H1 (cell line): ENCODE results near the gene ATP10D. TPM values are rescaled to one million over a fixed set of nuclear protein-coding genes. Genes with fewer than 3 reads are reported as not detected.

ENCODE experiments used
- CTCF ChIA-PET: fragments of 300-600 bp; sonication (Branson Sonifier 250); formaldehyde crosslinking; loops from one replicate; lab custom pipeline; 2021; ENCODE audit not compliant: partially characterized antibody; lab: Charles Lee
- POLR2A ChIA-PET: fragments of 300-600 bp; sonication (Branson Sonifier 250); formaldehyde crosslinking; loops from one replicate; lab custom pipeline; 2021; ENCODE audit warnings: inconsistent platforms; ENCODE audit not compliant: partially characterized antibody; lab: Charles Lee
- DNase-seq, 2 experiments: peaks; one replicate each; pipeline versions ENCODE4 v3.0.0 to v3.0.0-alpha.2; 2010 to 2022; ENCODE audit warnings: low spot score in 2 of 2, low read depth in 1 of 2, mixed read lengths in 1 of 2
- FAIRE-seq: peaks from 2 replicates; lab custom pipeline; 2011; peaks lifted over from hg19 to GRCh38; lab: Jason Lieb, UNC
- H2AFZ ChIP-seq: 2 replicates; pipeline ENCODE4 v1.8.1; 2012; ENCODE audit warnings: low read length, inconsistent platforms
- H2AK5ac ChIP-seq: 2 replicates; pipeline ENCODE4 v1.6.1; 2013; ENCODE audit warnings: low read depth, low read length
- H2BK120ac ChIP-seq: replicated peaks from 2 replicates; pipeline ENCODE3; 2013; ENCODE audit warnings: low read depth, low read length, inconsistent platforms
- H2BK12ac ChIP-seq: 2 replicates; pipeline ENCODE4 v1.6.1; 2013; ENCODE audit warnings: low read depth, low read length
- H2BK15ac ChIP-seq: 2 replicates; pipeline ENCODE4 v1.6.1; 2013; ENCODE audit warnings: low read length
- H2BK20ac ChIP-seq: 2 replicates; pipeline ENCODE4 v1.6.1; 2013; ENCODE audit warnings: low read length
- H2BK5ac ChIP-seq: 2 replicates; pipeline ENCODE4 v1.6.1; 2013; ENCODE audit warnings: low read depth, low read length
- H3K14ac ChIP-seq: 2 replicates; pipeline ENCODE4 v1.6.1; 2013; ENCODE audit warnings: inconsistent platforms; ENCODE audit not compliant: insufficient read length
- H3K18ac ChIP-seq: 2 replicates; pipeline ENCODE4 v1.6.1; 2013; ENCODE audit warnings: low read length; ENCODE audit errors: extremely low read depth
- H3K23ac ChIP-seq: 2 replicates; pipeline ENCODE4 v1.6.1; 2013; ENCODE audit warnings: inconsistent platforms; ENCODE audit not compliant: insufficient read length
- H3K23me2 ChIP-seq: 2 replicates; pipeline ENCODE4 v1.6.1; 2013; ENCODE audit warnings: low read depth, low read length
- H3K27ac ChIP-seq: 2 replicates; pipeline ENCODE4 v1.6.1; 2011; ENCODE audit warnings: low read depth, low read length, inconsistent platforms
- H3K27me3 ChIP-seq, 4 experiments: replicated peaks in 1 of 4; 1 replicate in 1 of 4; 2 replicates in 3 of 4; pipeline versions ENCODE4 v1.6.1 to v1.8.1; 2011 to 2013; ENCODE audit warnings: low read length in 3 of 4, mild to moderate bottlenecking in 3 of 4, inconsistent platforms in 2 of 4, mixed read lengths in 2 of 4, moderate library complexity in 1 of 4; ENCODE audit not compliant: control insufficient read depth in 3 of 4, insufficient read depth in 3 of 4; ENCODE audit errors: extremely low read depth in 1 of 4
- H3K36me3 ChIP-seq, 4 experiments: 2 replicates each; pipeline versions ENCODE4 v1.6.1 to v1.8.1; 2011 to 2013; ENCODE audit warnings: mild to moderate bottlenecking in 4 of 4, low read length in 3 of 4, moderate library complexity in 2 of 4, control low read depth in 1 of 4, inconsistent platforms in 1 of 4; ENCODE audit not compliant: insufficient read depth in 4 of 4, control insufficient read depth in 2 of 4
- H3K4ac ChIP-seq: replicated peaks from 2 replicates; pipeline ENCODE3; 2013; ENCODE audit warnings: low read length, low read depth, mixed read lengths, inconsistent platforms; ENCODE audit not compliant: insufficient read length
- H3K4me1 ChIP-seq, 4 experiments: replicated peaks in 1 of 4; 1 replicate in 1 of 4; 2 replicates in 3 of 4; pipeline versions ENCODE4 v1.6.1 to v1.8.1; 2011 to 2013; ENCODE audit warnings: low read length in 3 of 4, inconsistent platforms in 2 of 4, mixed read lengths in 1 of 4; ENCODE audit not compliant: insufficient read depth in 4 of 4, control insufficient read depth in 3 of 4
- H3K4me2 ChIP-seq, 2 experiments: 2 replicates each; pipeline versions ENCODE4 v1.6.1 to v1.8.1; 2011 to 2013; ENCODE audit warnings: low read depth in 2 of 2, low read length in 2 of 2, control low read depth in 1 of 2, inconsistent platforms in 1 of 2, mild to moderate bottlenecking in 1 of 2; ENCODE audit not compliant: insufficient read depth in 1 of 2
- H3K4me3 ChIP-seq, 4 experiments: fragments of 200-600, 300-600 bp in 1 of 4; sonication (generic), shearing (Covaris generic), sonication (Bioruptor Twin) in 1 of 4; 2 replicates each; pipeline versions ENCODE4 v1.5.1 to v1.8.1; 2011 to 2016; ENCODE audit warnings: low read length in 4 of 4, low read depth in 3 of 4, control low read depth in 2 of 4, inconsistent platforms in 2 of 4, mild to moderate bottlenecking in 2 of 4, mixed read lengths in 1 of 4, moderate library complexity in 1 of 4; ENCODE audit not compliant: insufficient read depth in 2 of 4; ENCODE audit errors: extremely low read depth in 1 of 4
- H3K56ac ChIP-seq: replicated peaks from 2 replicates; pipeline ENCODE3; 2013; ENCODE audit warnings: low read depth, mild to moderate bottlenecking, mixed read lengths, low read length, inconsistent platforms; ENCODE audit not compliant: insufficient read length
- H3K79me1 ChIP-seq: 2 replicates; pipeline ENCODE4 v1.6.1; 2013; ENCODE audit warnings: low read depth, low read length, control low read depth
- H3K79me2 ChIP-seq, 2 experiments: 2 replicates each; pipeline versions ENCODE4 v1.6.1 to v1.8.1; 2012 to 2013; ENCODE audit warnings: low read length in 2 of 2, mild to moderate bottlenecking in 2 of 2, inconsistent platforms in 1 of 2; ENCODE audit not compliant: insufficient read depth in 2 of 2, control insufficient read depth in 1 of 2
- H3K9ac ChIP-seq, 4 experiments: replicated peaks in 1 of 4; 1 replicate in 1 of 4; 2 replicates in 3 of 4; pipeline versions ENCODE4 v1.6.1 to v1.8.1; 2011 to 2013; ENCODE audit warnings: low read depth in 3 of 4, low read length in 3 of 4, control low read depth in 2 of 4, mild to moderate bottlenecking in 2 of 4, moderate library complexity in 2 of 4, inconsistent platforms in 1 of 4; ENCODE audit errors: extremely low read depth in 1 of 4
- H3K9me3 ChIP-seq, 2 experiments: 2 replicates each; pipeline versions ENCODE4 v1.6.1 to v1.8.1; 2012 to 2013; ENCODE audit warnings: mild to moderate bottlenecking in 2 of 2, moderate library complexity in 2 of 2, control low read depth in 1 of 2, inconsistent platforms in 1 of 2, low read depth in 1 of 2, low read length in 1 of 2, mixed read lengths in 1 of 2; ENCODE audit not compliant: insufficient read depth in 2 of 2
- H4K20me1 ChIP-seq, 2 experiments: replicated peaks in 1 of 2; 2 replicates each; pipeline versions ENCODE3 to v1.8.1; 2011 to 2013; ENCODE audit warnings: inconsistent platforms in 2 of 2, low read length in 2 of 2, mild to moderate bottlenecking in 1 of 2; ENCODE audit not compliant: insufficient read depth in 2 of 2, control insufficient read depth in 1 of 2
- H4K5ac ChIP-seq: 2 replicates; pipeline ENCODE4 v1.6.1; 2013; ENCODE audit warnings: low read length, low read depth, mixed read lengths, inconsistent platforms; ENCODE audit not compliant: insufficient read length
- H4K8ac ChIP-seq: 2 replicates; pipeline ENCODE4 v1.8.0; 2013; ENCODE audit warnings: mild to moderate bottlenecking, moderate library complexity, low read length, inconsistent platforms; ENCODE audit not compliant: insufficient read depth; ENCODE audit errors: extremely low read depth
- H4K91ac ChIP-seq: replicated peaks from 2 replicates; pipeline ENCODE3; 2013; ENCODE audit warnings: low read length, mixed read lengths, inconsistent platforms; ENCODE audit not compliant: insufficient read length
- BCL11A ChIP-seq, 2 experiments: IDR thresholded peaks; one replicate each; pipeline ENCODE4 v1.6.1; 2011; ENCODE audit warnings: low read depth in 2 of 2, low read length in 2 of 2, mild to moderate bottlenecking in 2 of 2
- CTBP2 ChIP-seq: IDR thresholded peaks from 2 replicates; pipeline ENCODE4 v1.7.0; 2011; ENCODE audit warnings: borderline replicate concordance, mild to moderate bottlenecking, moderate library complexity, mixed read lengths, low read length; ENCODE audit not compliant: insufficient read depth, insufficient read length
- EP300 ChIP-seq, 2 experiments: IDR thresholded peaks; 1 replicate in 1 of 2; 2 replicates in 1 of 2; pipeline ENCODE4 v1.6.1; 2011 to 2012; ENCODE audit warnings: low read depth in 2 of 2, low read length in 2 of 2, mild to moderate bottlenecking in 2 of 2, borderline replicate concordance in 1 of 2, inconsistent platforms in 1 of 2, moderate library complexity in 1 of 2
- GTF2F1 ChIP-seq: IDR thresholded peaks from 2 replicates; pipeline ENCODE4 v1.6.1; 2012; ENCODE audit warnings: low read depth, low read length, improper control_type of control experiment, borderline replicate concordance
- JUND ChIP-seq: IDR thresholded peaks from 2 replicates; pipeline ENCODE4 v1.6.1; 2011; ENCODE audit warnings: mild to moderate bottlenecking, improper control_type of control experiment, low read length
- MAFK ChIP-seq: IDR thresholded peaks from 2 replicates; pipeline ENCODE4 v1.6.1; 2012; ENCODE audit warnings: low read depth, mild to moderate bottlenecking, improper control_type of control experiment, low read length
- POU5F1 ChIP-seq: IDR thresholded peaks from 2 replicates; pipeline ENCODE4 v1.6.1; 2011; ENCODE audit warnings: low read depth, mild to moderate bottlenecking, low read length, moderate library complexity
- RNF2 ChIP-seq: fragments of 200-900, 300-1000 bp; sonication (generic); IDR thresholded peaks from 2 replicates; pipeline ENCODE4 v1.7.1; 2016; ENCODE audit warnings: borderline replicate concordance, low read depth, mild to moderate bottlenecking, antibody characterized with exemption, low read length; ENCODE audit not compliant: poor library complexity, severe bottlenecking; ENCODE audit errors: missing control alignments
- ZNF274 ChIP-seq: IDR thresholded peaks from 2 replicates; pipeline ENCODE4 v1.7.0; 2012; ENCODE audit warnings: low read length, borderline replicate concordance; ENCODE audit errors: extremely low read depth
- WGBS, 2 experiments: shearing (Covaris generic) in 1 of 2; methylation state at CpG; one replicate each; pipeline versions ENCODE4 v1.1.6 to v1.1.7; 2013 to 2015; ENCODE audit warnings: low lambda C conversion rate in 2 of 2, mixed read lengths in 2 of 2, inconsistent platforms in 1 of 2, low coverage in 1 of 2, missing lambda C conversion rate in 1 of 2; ENCODE audit not compliant: insufficient replicate concordance in 2 of 2, insufficient coverage in 1 of 2, insufficient read length in 1 of 2; ENCODE audit errors: extremely low coverage in 1 of 2, missing lambda C conversion rate in 1 of 2; 5-methylcytosine and 5-hydroxymethylcytosine counted together
- polyA plus RNA-seq, 7 experiments: library from polyadenylated mRNA; depleted of rRNA in 3 of 7; stranded (reverse) in 5 of 7; unstranded in 2 of 7; fragments of >200 nt in 5 of 7; fragments of 200-250 nt in 2 of 7; gene quantifications; 1 replicate in 5 of 7; 2 replicates in 1 of 7; 4 replicates in 1 of 7; pipeline versions ENCODE4 v1.2.1 to v1.2.3, GENCODE V29; 2011 to 2013; ENCODE audit warnings: missing spikeins in 2 of 7, mixed read lengths in 2 of 7
- total RNA-seq: library from RNA; stranded (reverse); fragmentation: NEBNext Ultra II Directional; extraction: Animal tissue kit (Norgen Biotek cat#: 25700); gene quantifications from 2 replicates; pipeline ENCODE4 v1.2.1, GENCODE V29; 2021
- TF ChIP-seq, protein P1 (sequence below): IDR thresholded peaks from 2 replicates; pipeline ENCODE4 v1.6.1; 2011; ENCODE audit warnings: low read length, improper control_type of control experiment

ATP10D gene
- total and polyA plus RNA-seq, 2 of the 8 experiments (the other 6 are each of a cell fraction or from before 2014, with no cell fraction given), result 2.9 to 5.9 TPM

DNA sequence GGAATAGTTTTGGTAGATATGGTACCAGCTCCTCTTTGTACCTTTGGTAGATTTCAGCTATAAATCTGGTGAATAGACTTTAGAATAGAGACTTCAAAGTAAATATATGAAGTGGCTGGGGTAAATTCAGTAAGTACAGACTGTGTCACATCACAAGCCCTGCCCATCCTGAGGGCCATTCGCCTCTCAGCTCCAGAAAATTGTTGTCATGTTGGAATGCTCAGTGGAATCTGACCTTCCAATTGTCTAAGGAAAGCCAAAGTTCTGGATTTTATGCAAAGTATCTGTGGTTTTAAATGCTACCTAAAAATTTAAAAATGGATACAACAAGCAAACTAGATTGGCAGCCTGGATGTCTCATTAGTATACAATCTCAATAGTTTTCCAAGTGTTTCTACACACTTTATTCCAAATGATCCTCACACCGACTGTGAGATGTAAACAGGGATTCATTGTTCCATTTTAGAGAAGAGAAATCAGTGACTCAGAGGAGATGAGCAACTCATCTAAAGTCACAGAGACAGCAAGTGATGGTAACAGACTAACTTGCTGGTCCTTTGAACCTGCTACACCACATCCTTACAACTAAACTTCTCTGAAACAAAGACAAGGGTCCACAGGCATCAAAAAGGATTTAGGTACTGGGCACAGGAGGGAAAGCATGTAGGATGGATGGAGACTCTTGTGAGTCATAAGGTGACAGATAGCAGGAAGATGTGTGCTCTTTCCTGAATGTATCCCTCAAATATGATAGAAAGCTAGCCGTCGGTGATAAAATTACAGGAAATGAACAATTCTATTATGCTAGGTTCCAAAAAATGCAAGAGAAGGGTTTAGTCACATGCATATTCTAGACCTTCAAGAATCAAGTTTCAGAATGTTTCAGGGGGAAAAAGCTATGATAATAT lies 127.3 kb downstream of the ATP10D start:
- 90% methylated on average over 4 of the region's 4 CpGs; no CpG with 5 or more reads in 1 of the 2 experiments for WGBS, 2 experiments
- no peaks in the 10 kb centered on the region for H3K23me2 ChIP-seq
- H3K4me3 ChIP-seq, result no peak overlapping the region
- no peak overlapping the region for H2AK5ac ChIP-seq
- H3K79me1 ChIP-seq, result no peaks in the 10 kb centered on the region
- no peaks in the 10 kb centered on the region; a peak in 1 of 8 replicates for H3K36me3 ChIP-seq
- H3K4me1 ChIP-seq, result no peaks in the 10 kb centered on the region
- ChIA-PET POLR2A (no interaction called here), CTCF (no interaction called here)
- H3K9me3 ChIP-seq, result no peaks in the 10 kb centered on the region
- H3K9ac ChIP-seq, result no peak overlapping the region
- H3K23ac ChIP-seq, result no peak overlapping the region
- no peak overlapping the region for H2AFZ ChIP-seq
- no peak overlapping the region for H2BK120ac ChIP-seq
- H4K8ac ChIP-seq, result no peak overlapping the region
- no peaks in the 10 kb centered on the region for H3K79me2 ChIP-seq
- H3K27ac ChIP-seq, result no peak overlapping the region
- H3K4me2 ChIP-seq, result no peak overlapping the region
- DNase-seq (no peak), FAIRE-seq (no peak)
- H2BK5ac ChIP-seq, result no peak overlapping the region
- no peak overlapping the region for H3K4ac ChIP-seq
- no peak overlapping the region for H3K14ac ChIP-seq
- H3K56ac ChIP-seq, result no peak overlapping the region
- no peaks in the 10 kb centered on the region for H3K27me3 ChIP-seq
- H4K5ac ChIP-seq, result no peak overlapping the region
- H2BK20ac ChIP-seq, result no peak overlapping the region
- H4K91ac ChIP-seq, result no peak overlapping the region
- no peak overlapping the region for H2BK15ac ChIP-seq
- H3K18ac ChIP-seq, result no peak overlapping the region
- no peak overlapping the region for H2BK12ac ChIP-seq
- no peaks in the 10 kb centered on the region for H4K20me1 ChIP-seq
- TF ChIP-seq, protein P1, sequence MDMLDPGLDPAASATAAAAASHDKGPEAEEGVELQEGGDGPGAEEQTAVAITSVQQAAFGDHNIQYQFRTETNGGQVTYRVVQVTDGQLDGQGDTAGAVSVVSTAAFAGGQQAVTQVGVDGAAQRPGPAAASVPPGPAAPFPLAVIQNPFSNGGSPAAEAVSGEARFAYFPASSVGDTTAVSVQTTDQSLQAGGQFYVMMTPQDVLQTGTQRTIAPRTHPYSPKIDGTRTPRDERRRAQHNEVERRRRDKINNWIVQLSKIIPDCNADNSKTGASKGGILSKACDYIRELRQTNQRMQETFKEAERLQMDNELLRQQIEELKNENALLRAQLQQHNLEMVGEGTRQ, result no peak
- TF ChIP-seq MAFK (no peak), RNF2 (no peak), JUND (no peak), ZNF274 (no peak), BCL11A (IDR thresholded peaks at IDR 0.05; ENCODE audit: low read depth in 2 of 2, low read length in 2 of 2) (no peak), CTBP2 (no peak), EP300 (IDR thresholded peaks at IDR 0.05; ENCODE audit: borderline replicate concordance in 1 of 2, low read depth in 2 of 2, low read length in 2 of 2) (no peak), GTF2F1 (no peak), POU5F1 (no peak)
